ENCODE results near the gene FGF14.

DNA sequence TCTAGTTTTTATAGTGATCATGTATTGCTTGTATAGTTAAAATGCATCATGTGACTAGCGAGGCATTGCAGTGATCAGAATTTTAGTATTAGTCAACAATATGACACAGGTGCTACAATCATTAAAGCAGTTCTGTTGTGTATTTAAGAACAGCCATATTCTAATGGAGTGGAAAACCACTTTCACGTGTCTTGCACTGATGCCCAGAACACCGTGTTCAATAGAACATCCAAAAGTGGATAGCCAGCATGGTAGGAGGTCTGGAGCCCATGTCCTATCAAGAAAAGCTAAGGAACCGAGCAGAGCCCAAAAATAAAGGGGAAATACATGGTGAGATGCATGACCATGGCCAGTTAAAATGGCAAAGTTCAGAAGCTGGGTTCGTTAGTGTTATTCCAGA, 55.1 kb downstream of the FGF14 start:
- TF ChIP-seq, protein P1, sequence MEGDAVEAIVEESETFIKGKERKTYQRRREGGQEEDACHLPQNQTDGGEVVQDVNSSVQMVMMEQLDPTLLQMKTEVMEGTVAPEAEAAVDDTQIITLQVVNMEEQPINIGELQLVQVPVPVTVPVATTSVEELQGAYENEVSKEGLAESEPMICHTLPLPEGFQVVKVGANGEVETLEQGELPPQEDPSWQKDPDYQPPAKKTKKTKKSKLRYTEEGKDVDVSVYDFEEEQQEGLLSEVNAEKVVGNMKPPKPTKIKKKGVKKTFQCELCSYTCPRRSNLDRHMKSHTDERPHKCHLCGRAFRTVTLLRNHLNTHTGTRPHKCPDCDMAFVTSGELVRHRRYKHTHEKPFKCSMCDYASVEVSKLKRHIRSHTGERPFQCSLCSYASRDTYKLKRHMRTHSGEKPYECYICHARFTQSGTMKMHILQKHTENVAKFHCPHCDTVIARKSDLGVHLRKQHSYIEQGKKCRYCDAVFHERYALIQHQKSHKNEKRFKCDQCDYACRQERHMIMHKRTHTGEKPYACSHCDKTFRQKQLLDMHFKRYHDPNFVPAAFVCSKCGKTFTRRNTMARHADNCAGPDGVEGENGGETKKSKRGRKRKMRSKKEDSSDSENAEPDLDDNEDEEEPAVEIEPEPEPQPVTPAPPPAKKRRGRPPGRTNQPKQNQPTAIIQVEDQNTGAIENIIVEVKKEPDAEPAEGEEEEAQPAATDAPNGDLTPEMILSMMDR (IDR thresholded peaks at IDR 0.05) = no peak
- no peak for TF ChIP-seq POLR2A (IDR thresholded peaks at IDR 0.05)
